Activated naive CD4-positive, alpha-beta T cell treated with anti-CD3 and anti-CD28 coated beads, Interleukin-2, amount 50 U/mL, for 72 hours (primary cell): ENCODE data around the gene ADARB2. TPM values are rescaled to one million over a fixed set of nuclear protein-coding genes. Genes with fewer than 3 reads are reported as not detected.
A peak's percentile ranks its signal among the peaks of the same experiment; 100 is the strongest.

Source experiments
- ATAC-seq, 2 donors: fragments of 150-1000 bp; cut with Tn5 transposase; 2 replicates each; pipeline ENCODE4 v1.10.0; 2021; ENCODE audit warnings: mild to moderate bottlenecking in 2 of 2, moderate library complexity in 2 of 2
- DNase-seq, 2 donors: peaks; one replicate each; pipeline ENCODE4 v3.0.0; 2021 to 2022; ENCODE audit warnings: low spot score in 2 of 2
- H3K27ac Mint-ChIP-seq, 2 donors: one replicate each; pipeline ENCODE4 v1.8.0; 2022; ENCODE audit warnings: mild to moderate bottlenecking in 2 of 2, mixed read lengths in 2 of 2
- H3K36me3 Mint-ChIP-seq, 2 donors: one replicate each; pipeline ENCODE4 v1.8.0; 2022; ENCODE audit warnings: mixed read lengths in 2 of 2
- H3K9me3 Mint-ChIP-seq, 2 donors: one replicate each; pipeline ENCODE4 v1.8.0; 2022; ENCODE audit warnings: mixed read lengths in 2 of 2
- total RNA-seq, 2 donors: library from RNA; stranded (reverse); gene quantifications; one replicate each; pipeline ENCODE4 v1.2.3, GENCODE V29; 2022

Gene ADARB2
- total RNA-seq, 2 donors from 2014 or later, result 0.27 TPM; not detected in 1

DNA sequence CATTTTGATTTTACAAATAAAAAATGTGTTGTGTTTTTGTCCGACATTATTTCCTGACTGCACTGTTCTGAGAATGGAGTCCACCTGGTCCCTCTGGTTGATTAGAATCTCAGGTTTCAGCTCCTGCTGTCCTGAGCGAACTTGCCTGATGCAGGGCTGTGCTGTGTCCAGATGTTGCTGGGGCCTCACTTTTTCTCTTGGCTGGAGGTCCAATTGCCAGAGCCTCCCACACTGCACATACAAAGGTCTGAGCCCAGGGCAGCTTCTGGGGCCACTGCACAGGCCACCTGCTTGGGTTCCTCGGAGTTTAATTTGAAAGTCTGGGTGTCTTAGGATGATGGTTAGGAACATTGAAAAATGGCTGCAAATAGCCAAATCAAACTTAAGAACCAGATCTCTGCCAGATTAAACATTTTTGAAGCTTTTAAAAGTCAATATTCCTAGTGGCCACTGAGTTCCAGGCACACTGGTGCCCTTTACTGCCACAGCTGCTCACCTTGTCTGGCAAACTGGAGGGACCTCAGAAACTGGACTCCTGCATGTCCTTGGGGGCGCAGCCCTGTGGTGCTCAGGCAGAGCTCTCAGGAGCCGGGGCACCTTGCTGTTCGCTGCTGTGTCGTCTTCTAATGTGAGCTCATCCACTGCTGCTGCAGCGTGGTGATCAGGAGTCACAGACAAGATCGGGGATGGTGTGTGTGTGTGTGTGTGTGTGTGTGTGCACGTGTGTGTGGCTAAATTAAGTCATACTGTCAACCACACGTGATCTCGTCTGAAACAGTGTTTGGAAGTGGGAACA, 606.1 kb downstream of the ADARB2 start:
- peaks cover 17 to 25% of the 10 kb centered on the region in 2 donors for H3K36me3 Mint-ChIP-seq

DNA sequence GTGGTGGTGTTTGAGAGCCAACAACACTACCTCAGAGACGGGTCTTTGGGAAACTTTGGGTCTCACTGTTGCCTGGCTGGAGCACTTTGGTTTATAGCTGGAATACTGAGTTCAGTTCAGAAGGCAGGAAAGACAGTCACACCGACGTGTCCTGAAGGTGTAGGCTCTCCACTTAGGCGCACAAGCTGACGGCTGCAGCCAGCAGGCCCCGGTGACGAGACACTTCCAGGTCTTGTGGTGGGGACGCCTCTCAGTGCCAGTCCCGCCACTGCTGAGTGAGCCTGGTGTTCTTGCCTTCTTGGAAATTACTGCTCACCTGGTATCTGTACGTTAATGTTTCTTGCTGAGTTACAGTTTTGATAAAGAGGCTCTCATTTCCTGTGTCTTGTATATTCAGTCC, 607.1 kb downstream of the ADARB2 start:
- peaks cover 0 to 5% of the 10 kb centered on the region in 2 donors for H3K9me3 Mint-ChIP-seq

More for the DNA sequence above, 606.1 kb downstream of the ADARB2 start:
- DNase-seq, result peak in 1 of 2 donors; percentile 23
- no peak for ATAC-seq
- peaks cover 0 to 5% of the 10 kb centered on the region in 2 donors for H3K9me3 Mint-ChIP-seq
- H3K27ac Mint-ChIP-seq, result no peak overlapping the region

DNA sequence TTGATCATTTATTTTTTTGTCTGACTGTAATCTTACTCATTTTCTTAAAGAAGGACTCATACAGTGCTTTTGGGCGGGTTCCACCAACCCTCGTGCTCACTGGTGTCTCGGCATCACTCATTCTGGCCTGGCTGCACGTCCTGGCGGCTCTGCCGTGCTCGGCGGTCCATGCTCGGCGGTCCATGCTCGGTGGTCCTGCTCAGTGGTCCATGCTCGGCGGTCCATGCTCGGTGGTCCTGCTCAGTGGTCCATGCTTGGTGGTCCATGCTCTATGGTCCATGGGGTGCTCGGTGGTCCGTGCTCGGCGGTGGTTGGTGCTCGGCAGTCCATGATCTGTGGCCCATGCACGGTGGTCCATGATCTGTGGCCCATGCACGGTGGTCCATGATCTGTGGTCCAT, 608.7 kb downstream of the ADARB2 start:
- Mint-ChIP-seq H3K9me3 (peaks cover 0 to 3% of the 10 kb centered on the region in 2 donors), H3K27ac (no peak overlapping the region), H3K36me3 (peaks cover 34 to 35% of the 10 kb centered on the region in 2 donors)
- DNase-seq (peak in 1 of 2 donors; percentile 38), ATAC-seq (no peak)

More for the DNA sequence above, 607.1 kb downstream of the ADARB2 start:
- H3K27ac Mint-ChIP-seq, result peak overlapping the region in 1 of 2 donors; percentile 65
- ATAC-seq (no peak), DNase-seq (peak in 1 of 2 donors; percentile 30)
- peaks cover 22 to 25% of the 10 kb centered on the region in 2 donors for H3K36me3 Mint-ChIP-seq

DNA sequence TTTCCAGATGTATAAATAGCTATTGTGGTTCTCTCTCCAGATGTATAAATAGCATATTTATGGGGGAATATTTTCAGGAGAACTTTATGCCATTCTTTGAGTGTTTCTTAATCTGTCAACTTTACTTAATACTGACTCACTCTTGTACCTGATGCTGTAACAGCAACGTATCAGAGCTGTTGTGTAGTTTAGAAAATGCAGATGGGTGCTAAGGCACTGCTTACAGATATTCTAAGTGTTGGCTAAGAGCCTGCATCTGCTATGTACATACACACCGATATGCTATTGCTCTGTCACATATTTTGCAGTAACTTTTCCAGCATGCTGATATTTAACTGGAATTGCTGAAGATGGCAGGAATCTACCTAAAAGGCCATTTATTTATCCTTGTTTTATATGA, 609.2 kb downstream of the ADARB2 start:
- H3K9me3 Mint-ChIP-seq, result no peaks in the 10 kb centered on the region
- DNase-seq (no peak), ATAC-seq (no peak)
- no peak overlapping the region for H3K27ac Mint-ChIP-seq
- peaks cover 36 to 37% of the 10 kb centered on the region in 2 donors for H3K36me3 Mint-ChIP-seq

- no peak for ATAC-seq
- Mint-ChIP-seq H3K27ac (no peak overlapping the region), H3K36me3 (peaks cover 36 to 37% of the 10 kb centered on the region in 2 donors), H3K9me3 (no peaks in the 10 kb centered on the region)
- DNase-seq, result peak in 1 of 2 donors; percentile 26
Observed at GRCh38 chr10:1127629-1128028, 609.7 kb downstream of the ADARB2 start.
